Renal pelvis (tissue), 4 donors: Measurements from ENCODE around the gene IGFBPL1. TPM values are rescaled to one million over a fixed set of nuclear protein-coding genes. Genes with fewer than 3 reads are reported as not detected.

Experiments used
- DNase-seq: peaks from one replicate; pipeline ENCODE4 v3.0.0-alpha.2; 2013
- polyA plus RNA-seq, 3 donors: library from polyadenylated mRNA; unstranded; fragments of 120-200 nt; gene quantifications; one replicate each; pipeline ENCODE4 v1.2.1, GENCODE V29; 2013; ENCODE audit not compliant: insufficient read length in 3 of 3

The IGFBPL1 gene
- polyA plus RNA-seq, 3 donors, result 1.4 to 1.7 (median 1.5) TPM

- DNase-seq, result no peak
Measured at GRCh38 chr9:38358390-38359296, 65.6 kb downstream of the IGFBPL1 start.

- no peak for DNase-seq
Measured at GRCh38 chr9:38357350-38358114, 66.7 kb downstream of the IGFBPL1 start.

GRCh38 chr9:38356851-38357250, 67.4 kb downstream of the IGFBPL1 start:
- no peak for DNase-seq

Other genes with a start within 250 kb of the IGFBPL1 start
- 10 to 100 TPM; 37.2 to 42.1 (median 40.3) TPM for gene ALDH1B1, start 31.8 kb downstream of the IGFBPL1 start, polyA plus RNA-seq
- 1 to 10 TPM; 3.7 to 5.8 (median 3.9) TPM for gene ANKRD18A, start 196.1 kb upstream of the IGFBPL1 start, polyA plus RNA-seq